ENCODE results near the gene PRELID1. TPM values are rescaled to one million over a fixed set of nuclear protein-coding genes. Genes with fewer than 3 reads are reported as not detected.
A peak's percentile ranks its signal among the peaks of the same experiment; 100 is the strongest.

PRELID1 gene
- total RNA-seq, 1 experiment from 2014 or later: 924 TPM

GRCh38 chr5:177307544-177308363, 4.2 kb downstream of the PRELID1 start:
- H3K9me3 ChIP-seq: no peaks in the 10 kb centered on the region
- peaks cover 74% of the 10 kb centered on the region for H3K36me3 ChIP-seq
- H3K27me3 ChIP-seq: no peaks in the 10 kb centered on the region
- H3K4me3 ChIP-seq: no peak overlapping the region
- DNase-seq: no peak

GRCh38 chr5:177308740-177309139, 5.1 kb downstream of the PRELID1 start:
- Histone ChIP-seq H3K4me3 (no peak overlapping the region), H3K9me3 (no peaks in the 10 kb centered on the region), H3K36me3 (peaks cover 70% of the 10 kb centered on the region), H3K27me3 (no peaks in the 10 kb centered on the region)
- no peak for DNase-seq

GRCh38 chr5:177309351-177310191, 6.0 kb downstream of the PRELID1 start:
- peaks cover 62% of the 10 kb centered on the region for H3K36me3 ChIP-seq
- H3K27me3 ChIP-seq: no peaks in the 10 kb centered on the region
- H3K9me3 ChIP-seq: no peaks in the 10 kb centered on the region
- no peak overlapping the region; the same call in 1 of the 2 replicates for H3K4me3 ChIP-seq
- DNase-seq: peak; percentile 76

- Histone ChIP-seq H3K4me3 (peak overlapping the region; percentile 76), H3K27me3 (no peaks in the 10 kb centered on the region), H3K9me3 (no peaks in the 10 kb centered on the region), H3K36me3 (peaks cover 54% of the 10 kb centered on the region)
- DNase-seq: no peak
Measured at GRCh38 chr5:177310332-177310731, 6.7 kb downstream of the PRELID1 start.

- H3K4me3 ChIP-seq: peak overlapping the region; percentile 76
- no peaks in the 10 kb centered on the region for H3K9me3 ChIP-seq
- no peak for DNase-seq
- peaks cover 49% of the 10 kb centered on the region for H3K36me3 ChIP-seq
- no peaks in the 10 kb centered on the region for H3K27me3 ChIP-seq
Measured at GRCh38 chr5:177310757-177311391, 7.3 kb downstream of the PRELID1 start.

- Histone ChIP-seq H3K36me3 (peaks cover 46% of the 10 kb centered on the region), H3K27me3 (no peaks in the 10 kb centered on the region), H3K4me3 (peak overlapping the region; percentile 76), H3K9me3 (no peaks in the 10 kb centered on the region)
- DNase-seq: peak; percentile 68
Measured at GRCh38 chr5:177311392-177311722, 7.8 kb downstream of the PRELID1 start.

GRCh38 chr5:177311723-177312648, 8.4 kb downstream of the PRELID1 start, which contains the start of gene MXD3:
TSS of gene MXD3 (minus strand) at chr5:177311898. CDS start at chr5:177311830, 68 bp downstream.
- H3K4me3 ChIP-seq: peak within 1 kb of the TSS; percentile 76

GRCh38 chr5:177312649-177313181, 9.1 kb downstream of the PRELID1 start:
- H3K9me3 ChIP-seq: no peaks in the 10 kb centered on the region
- peaks cover 43% of the 10 kb centered on the region for H3K36me3 ChIP-seq
- DNase-seq: peak; percentile 61
- H3K4me3 ChIP-seq: peak overlapping the region; percentile 76
- no peaks in the 10 kb centered on the region for H3K27me3 ChIP-seq

More at GRCh38 chr5:177311723-177312648, 8.4 kb downstream of the PRELID1 start, which contains the start of gene MXD3:
- peaks cover 44% of the 10 kb centered on the region for H3K36me3 ChIP-seq
- H3K27me3 ChIP-seq: no peaks in the 10 kb centered on the region
- DNase-seq: peak; percentile 100
- no peaks in the 10 kb centered on the region for H3K9me3 ChIP-seq

- H3K36me3 ChIP-seq: peaks cover 36% of the 10 kb centered on the region
- no peaks in the 10 kb centered on the region for H3K27me3 ChIP-seq
- H3K9me3 ChIP-seq: no peaks in the 10 kb centered on the region
- no peak for DNase-seq
- H3K4me3 ChIP-seq: no peak overlapping the region
Measured at GRCh38 chr5:177313561-177314259, 10.1 kb downstream of the PRELID1 start.

GRCh38 chr5:177314376-177315342, 11.1 kb downstream of the PRELID1 start:
- Histone ChIP-seq H3K36me3 (peaks cover 26% of the 10 kb centered on the region), H3K27me3 (no peaks in the 10 kb centered on the region), H3K9me3 (no peaks in the 10 kb centered on the region), H3K4me3 (no peak overlapping the region)
- DNase-seq: no peak

GRCh38 chr5:177315411-177315810, 11.8 kb downstream of the PRELID1 start:
- Histone ChIP-seq H3K4me3 (no peak overlapping the region), H3K9me3 (no peaks in the 10 kb centered on the region), H3K36me3 (peaks cover 19% of the 10 kb centered on the region), H3K27me3 (no peaks in the 10 kb centered on the region)
- DNase-seq: no peak

GRCh38 chr5:177316005-177316404, 12.4 kb downstream of the PRELID1 start:
- Histone ChIP-seq H3K9me3 (no peaks in the 10 kb centered on the region), H3K27me3 (no peaks in the 10 kb centered on the region), H3K36me3 (peaks cover 17% of the 10 kb centered on the region), H3K4me3 (no peak overlapping the region)
- DNase-seq: no peak

GRCh38 chr5:177317959-177318377, 14.4 kb downstream of the PRELID1 start:
- Histone ChIP-seq H3K4me3 (no peak overlapping the region), H3K36me3 (peaks cover 20% of the 10 kb centered on the region), H3K27me3 (no peaks in the 10 kb centered on the region), H3K9me3 (no peaks in the 10 kb centered on the region)
- peak; percentile 74 for DNase-seq

- no peak overlapping the region for H3K4me3 ChIP-seq
Measured at GRCh38 chr5:177319913-177320588, 16.5 kb downstream of the PRELID1 start.

More at GRCh38 chr5:177319913-177320588, 16.5 kb downstream of the PRELID1 start:
- DNase-seq: no peak
- Histone ChIP-seq H3K27me3 (no peaks in the 10 kb centered on the region), H3K9me3 (no peaks in the 10 kb centered on the region), H3K36me3 (peaks cover 27% of the 10 kb centered on the region)
